ENCODE data around the gene CPSF6. TPM values are rescaled to one million over a fixed set of nuclear protein-coding genes. Genes with fewer than 3 reads are reported as not detected.

CPSF6 gene
- total RNA-seq, 1 experiment from 2014 or later = 88.4 TPM

DNA sequence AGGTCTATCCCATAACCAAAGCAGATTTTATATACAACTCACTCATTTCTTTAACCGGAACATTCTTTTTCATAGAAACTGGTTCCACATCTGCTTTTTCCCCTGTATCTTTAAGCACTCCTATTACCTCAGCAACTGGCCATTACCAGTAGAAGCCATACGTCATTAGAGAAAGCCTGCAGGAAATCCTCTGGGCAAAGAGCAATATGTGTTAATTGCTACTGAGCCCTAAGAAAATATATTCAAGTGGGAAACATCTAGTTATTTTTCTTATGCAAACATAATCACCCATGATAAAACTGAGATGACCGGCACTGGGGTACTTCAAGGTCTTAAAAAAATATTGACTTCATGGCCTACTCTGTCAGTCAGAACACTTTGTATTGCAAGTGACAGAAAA lies 28.2 kb upstream of the CPSF6 start:
- Histone ChIP-seq H3K4me1 (ENCODE audit: control insufficient read depth in 1 of 2, insufficient read depth in 2 of 2, low read length in 2 of 2) (no peaks in the 10 kb centered on the region), H3K27ac (ENCODE audit: low read depth, low read length) (no peak overlapping the region), H2AFZ (ENCODE audit: low read depth, low read length, poor library complexity, severe bottlenecking) (no peak overlapping the region), H3K4me3 (replicated peaks in 1 of 2; ENCODE audit: low read depth in 1 of 2, low read length in 2 of 2) (no peak overlapping the region), H3K9ac (ENCODE audit: low read length) (no peak overlapping the region), H3K36me3 (ENCODE audit: control insufficient read depth in 1 of 2, insufficient read depth in 2 of 2, low read length in 2 of 2) (no peaks in the 10 kb centered on the region), H3K79me2 (ENCODE audit: insufficient read depth, low read length) (no peaks in the 10 kb centered on the region), H3K4me2 (ENCODE audit: low read length) (no peak overlapping the region), H3K9me3 (ENCODE audit: control insufficient read depth in 1 of 2, insufficient read depth in 1 of 2, low read depth in 1 of 2, low read length in 2 of 2) (no peaks in the 10 kb centered on the region), H4K20me1 (ENCODE audit: insufficient read depth) (no peaks in the 10 kb centered on the region), H3K27me3 (ENCODE audit: insufficient read depth, low read length) (no peaks in the 10 kb centered on the region), H3K9me2 (ENCODE audit: insufficient read depth) (no peaks in the 10 kb centered on the region)
- POLR2A ChIA-PET = no interaction called here
- CTCF ChIA-PET = no interaction called here
- TF ChIP-seq CBX3 (IDR thresholded peaks at IDR 0.05; ENCODE audit: low read depth) = no peak
- TF ChIP-seq, protein P1, sequence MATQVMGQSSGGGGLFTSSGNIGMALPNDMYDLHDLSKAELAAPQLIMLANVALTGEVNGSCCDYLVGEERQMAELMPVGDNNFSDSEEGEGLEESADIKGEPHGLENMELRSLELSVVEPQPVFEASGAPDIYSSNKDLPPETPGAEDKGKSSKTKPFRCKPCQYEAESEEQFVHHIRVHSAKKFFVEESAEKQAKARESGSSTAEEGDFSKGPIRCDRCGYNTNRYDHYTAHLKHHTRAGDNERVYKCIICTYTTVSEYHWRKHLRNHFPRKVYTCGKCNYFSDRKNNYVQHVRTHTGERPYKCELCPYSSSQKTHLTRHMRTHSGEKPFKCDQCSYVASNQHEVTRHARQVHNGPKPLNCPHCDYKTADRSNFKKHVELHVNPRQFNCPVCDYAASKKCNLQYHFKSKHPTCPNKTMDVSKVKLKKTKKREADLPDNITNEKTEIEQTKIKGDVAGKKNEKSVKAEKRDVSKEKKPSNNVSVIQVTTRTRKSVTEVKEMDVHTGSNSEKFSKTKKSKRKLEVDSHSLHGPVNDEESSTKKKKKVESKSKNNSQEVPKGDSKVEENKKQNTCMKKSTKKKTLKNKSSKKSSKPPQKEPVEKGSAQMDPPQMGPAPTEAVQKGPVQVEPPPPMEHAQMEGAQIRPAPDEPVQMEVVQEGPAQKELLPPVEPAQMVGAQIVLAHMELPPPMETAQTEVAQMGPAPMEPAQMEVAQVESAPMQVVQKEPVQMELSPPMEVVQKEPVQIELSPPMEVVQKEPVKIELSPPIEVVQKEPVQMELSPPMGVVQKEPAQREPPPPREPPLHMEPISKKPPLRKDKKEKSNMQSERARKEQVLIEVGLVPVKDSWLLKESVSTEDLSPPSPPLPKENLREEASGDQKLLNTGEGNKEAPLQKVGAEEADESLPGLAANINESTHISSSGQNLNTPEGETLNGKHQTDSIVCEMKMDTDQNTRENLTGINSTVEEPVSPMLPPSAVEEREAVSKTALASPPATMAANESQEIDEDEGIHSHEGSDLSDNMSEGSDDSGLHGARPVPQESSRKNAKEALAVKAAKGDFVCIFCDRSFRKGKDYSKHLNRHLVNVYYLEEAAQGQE (IDR thresholded peaks at IDR 0.05; ENCODE audit: low read depth) = no peak
- TF ChIP-seq CEBPB (IDR thresholded peaks at IDR 0.05; ENCODE audit: low read depth) = no peak
- TF ChIP-seq POLR2AphosphoS5 (IDR thresholded peaks at IDR 0.05; ENCODE audit: low read depth, low read length) = no peak
- no peak for TF ChIP-seq FOSL1 (IDR thresholded peaks at IDR 0.05; ENCODE audit: low read depth)
- TF ChIP-seq SP1 (IDR thresholded peaks at IDR 0.05; ENCODE audit: low read depth) = no peak
- TF ChIP-seq ZFX (IDR thresholded peaks at IDR 0.05) = no peak
- TF ChIP-seq TCF7L2 (IDR thresholded peaks at IDR 0.05; ENCODE audit: borderline replicate concordance, extremely low read depth, insufficient read depth, insufficient read length) = no peak
- no peak for TF ChIP-seq EZH2 (IDR thresholded peaks at IDR 0.05)
- TF ChIP-seq, protein P2, sequence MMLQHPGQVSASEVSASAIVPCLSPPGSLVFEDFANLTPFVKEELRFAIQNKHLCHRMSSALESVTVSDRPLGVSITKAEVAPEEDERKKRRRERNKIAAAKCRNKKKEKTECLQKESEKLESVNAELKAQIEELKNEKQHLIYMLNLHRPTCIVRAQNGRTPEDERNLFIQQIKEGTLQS (IDR thresholded peaks at IDR 0.05) = no peak
- TF ChIP-seq MAX (IDR thresholded peaks at IDR 0.05) = no peak
- BruUV-seq (replicated peaks) = no TSS peak
- RAD21 ChIA-PET (ENCODE audit: low non-redundant PET in 1 of 2, low total read pairs in 2 of 2, uncharacterized antibody in 2 of 2, unreplicated experiment in 2 of 2) = no interaction called here
- ATAC-seq = no peak
- intact Hi-C loops (cut with micrococcal nuclease) = no loop called here
- DNase-seq (ENCODE audit: low read depth, low spot score) = no peak
